Measurements from ENCODE around the gene CFAP119. TPM values are rescaled to one million over a fixed set of nuclear protein-coding genes. Genes with fewer than 3 reads are reported as not detected.

CFAP119 gene
- total and polyA plus RNA-seq, 2 experiments from 2014 or later, result 2.2 to 5.2 TPM

GRCh38 chr16:30721167-30721566 lies 40.7 kb downstream of the CFAP119 start (continued):
- TF ChIP-seq REST (IDR thresholded peaks at IDR 0.05; ENCODE audit: unreplicated experiment) (no peak), EZH2phosphoT487 (IDR thresholded peaks at IDR 0.05; ENCODE audit: unreplicated experiment) (no peak)

GRCh38 chr16:30720694-30721093 lies 41.2 kb downstream of the CFAP119 start:
- peaks cover 6% of the 10 kb centered on the region for H3K27me3 Mint-ChIP-seq (ENCODE audit: insufficient read depth, low read depth, poor library complexity)
- no peak overlapping the region for H2AFZ ChIP-seq
- DNase-seq (ENCODE audit: low spot score) (no peak), ATAC-seq (no peak)
- H3K4me1 Mint-ChIP-seq, result no peaks in the 10 kb centered on the region
- H3K27me3 ChIP-seq (ENCODE audit: insufficient read depth), result no peaks in the 10 kb centered on the region
- 0 out of 2 replicates have a peak, but pooled peaks cover 1% of the 10 kb centered on the region for H3F3A ChIP-seq (replicated peaks; ENCODE audit: low read depth)
- peaks cover 23% of the 10 kb centered on the region for H4K20me1 ChIP-seq (replicated peaks; ENCODE audit: insufficient read depth)
- no peak overlapping the region for H3K27ac ChIP-seq (ENCODE audit: low read depth)
- no peaks in the 10 kb centered on the region for H3K4me1 ChIP-seq (ENCODE audit: insufficient read depth)
- H3K4me2 ChIP-seq, result no peak overlapping the region
- TF ChIP-seq NANOG (IDR thresholded peaks at IDR 0.05; ENCODE audit: borderline replicate concordance), result no peak
- TF ChIP-seq POLR2AphosphoS5 (IDR thresholded peaks at IDR 0.05; ENCODE audit: low read depth), result no peak
- TF ChIP-seq ZNF114 (CRISPR knock-in tag; IDR thresholded peaks at IDR 0.05), result no peak
- TF ChIP-seq EZH2 (IDR thresholded peaks at IDR 0.05; ENCODE audit: low read depth, unreplicated experiment), result no peak
- TF ChIP-seq EZH2phosphoT487 (IDR thresholded peaks at IDR 0.05; ENCODE audit: unreplicated experiment), result no peak
- TF ChIP-seq STAT1 (IDR thresholded peaks at IDR 0.05; ENCODE audit: unreplicated experiment), result no peak
- TF ChIP-seq CTCF (conservative IDR thresholded peaks at IDR 0.05; ENCODE audit: low read depth in 2 of 2), result no peak
- TF ChIP-seq ZNF331 (CRISPR knock-in tag; IDR thresholded peaks at IDR 0.05; ENCODE audit: low read depth), result no peak
- no peak overlapping the region for H3K27ac Mint-ChIP-seq
- no peaks in the 10 kb centered on the region for H3K9me2 ChIP-seq (ENCODE audit: insufficient read depth)
- peaks cover 6% of the 10 kb centered on the region; the same call in 1 of the 2 replicates for H3K79me2 ChIP-seq (replicated peaks; ENCODE audit: insufficient read depth)
- H3K36me3 ChIP-seq (ENCODE audit: insufficient read depth), result peaks cover 57% of the 10 kb centered on the region
- H3K9me3 Mint-ChIP-seq, result no peaks in the 10 kb centered on the region
- no peak overlapping the region for H3K4me3 ChIP-seq
- H3K36me3 Mint-ChIP-seq (ENCODE audit: low read depth), result peaks cover 93% of the 10 kb centered on the region
- no peak overlapping the region for H3K4me3 Mint-ChIP-seq

Measured in GM23338 (cell line).